H1 (cell line): ENCODE measurements around the gene ARHGAP28. TPM values are rescaled to one million over a fixed set of nuclear protein-coding genes. Genes with fewer than 3 reads are reported as not detected.
A peak's percentile ranks its signal among the peaks of the same experiment; 100 is the strongest.

Experiments used
- CTCF ChIA-PET: fragments of 300-600 bp; sonication (Branson Sonifier 250); formaldehyde crosslinking; loops from one replicate; lab custom pipeline; 2021; ENCODE audit not compliant: partially characterized antibody; lab: Charles Lee
- POLR2A ChIA-PET: fragments of 300-600 bp; sonication (Branson Sonifier 250); formaldehyde crosslinking; loops from one replicate; lab custom pipeline; 2021; ENCODE audit warnings: inconsistent platforms; ENCODE audit not compliant: partially characterized antibody; lab: Charles Lee
- DNase-seq, 2 experiments: peaks; one replicate each; pipeline versions ENCODE4 v3.0.0 to v3.0.0-alpha.2; 2010 to 2022; ENCODE audit warnings: low spot score in 2 of 2, low read depth in 1 of 2, mixed read lengths in 1 of 2
- FAIRE-seq: peaks from 2 replicates; lab custom pipeline; 2011; peaks lifted over from hg19 to GRCh38; lab: Jason Lieb, UNC
- H2AFZ ChIP-seq: 2 replicates; pipeline ENCODE4 v1.8.1; 2012; ENCODE audit warnings: low read length, inconsistent platforms
- H2AK5ac ChIP-seq: 2 replicates; pipeline ENCODE4 v1.6.1; 2013; ENCODE audit warnings: low read depth, low read length
- H2BK120ac ChIP-seq: replicated peaks from 2 replicates; pipeline ENCODE3; 2013; ENCODE audit warnings: low read depth, low read length, inconsistent platforms
- H2BK12ac ChIP-seq: 2 replicates; pipeline ENCODE4 v1.6.1; 2013; ENCODE audit warnings: low read depth, low read length
- H2BK15ac ChIP-seq: 2 replicates; pipeline ENCODE4 v1.6.1; 2013; ENCODE audit warnings: low read length
- H2BK20ac ChIP-seq: 2 replicates; pipeline ENCODE4 v1.6.1; 2013; ENCODE audit warnings: low read length
- H2BK5ac ChIP-seq: 2 replicates; pipeline ENCODE4 v1.6.1; 2013; ENCODE audit warnings: low read depth, low read length
- H3K14ac ChIP-seq: 2 replicates; pipeline ENCODE4 v1.6.1; 2013; ENCODE audit warnings: inconsistent platforms; ENCODE audit not compliant: insufficient read length
- H3K18ac ChIP-seq: 2 replicates; pipeline ENCODE4 v1.6.1; 2013; ENCODE audit warnings: low read length; ENCODE audit errors: extremely low read depth
- H3K23ac ChIP-seq: 2 replicates; pipeline ENCODE4 v1.6.1; 2013; ENCODE audit warnings: inconsistent platforms; ENCODE audit not compliant: insufficient read length
- H3K23me2 ChIP-seq: 2 replicates; pipeline ENCODE4 v1.6.1; 2013; ENCODE audit warnings: low read depth, low read length
- H3K27ac ChIP-seq: 2 replicates; pipeline ENCODE4 v1.6.1; 2011; ENCODE audit warnings: low read depth, low read length, inconsistent platforms
- H3K27me3 ChIP-seq, 4 experiments: replicated peaks in 1 of 4; 1 replicate in 1 of 4; 2 replicates in 3 of 4; pipeline versions ENCODE4 v1.6.1 to v1.8.1; 2011 to 2013; ENCODE audit warnings: low read length in 3 of 4, mild to moderate bottlenecking in 3 of 4, inconsistent platforms in 2 of 4, mixed read lengths in 2 of 4, moderate library complexity in 1 of 4; ENCODE audit not compliant: control insufficient read depth in 3 of 4, insufficient read depth in 3 of 4; ENCODE audit errors: extremely low read depth in 1 of 4
- H3K36me3 ChIP-seq, 4 experiments: 2 replicates each; pipeline versions ENCODE4 v1.6.1 to v1.8.1; 2011 to 2013; ENCODE audit warnings: mild to moderate bottlenecking in 4 of 4, low read length in 3 of 4, moderate library complexity in 2 of 4, control low read depth in 1 of 4, inconsistent platforms in 1 of 4; ENCODE audit not compliant: insufficient read depth in 4 of 4, control insufficient read depth in 2 of 4
- H3K4ac ChIP-seq: replicated peaks from 2 replicates; pipeline ENCODE3; 2013; ENCODE audit warnings: low read length, low read depth, mixed read lengths, inconsistent platforms; ENCODE audit not compliant: insufficient read length
- H3K4me1 ChIP-seq, 4 experiments: replicated peaks in 1 of 4; 1 replicate in 1 of 4; 2 replicates in 3 of 4; pipeline versions ENCODE4 v1.6.1 to v1.8.1; 2011 to 2013; ENCODE audit warnings: low read length in 3 of 4, inconsistent platforms in 2 of 4, mixed read lengths in 1 of 4; ENCODE audit not compliant: insufficient read depth in 4 of 4, control insufficient read depth in 3 of 4
- H3K4me2 ChIP-seq, 2 experiments: 2 replicates each; pipeline versions ENCODE4 v1.6.1 to v1.8.1; 2011 to 2013; ENCODE audit warnings: low read depth in 2 of 2, low read length in 2 of 2, control low read depth in 1 of 2, inconsistent platforms in 1 of 2, mild to moderate bottlenecking in 1 of 2; ENCODE audit not compliant: insufficient read depth in 1 of 2
- H3K4me3 ChIP-seq, 4 experiments: fragments of 200-600, 300-600 bp in 1 of 4; sonication (generic), shearing (Covaris generic), sonication (Bioruptor Twin) in 1 of 4; 2 replicates each; pipeline versions ENCODE4 v1.5.1 to v1.8.1; 2011 to 2016; ENCODE audit warnings: low read length in 4 of 4, low read depth in 3 of 4, control low read depth in 2 of 4, inconsistent platforms in 2 of 4, mild to moderate bottlenecking in 2 of 4, mixed read lengths in 1 of 4, moderate library complexity in 1 of 4; ENCODE audit not compliant: insufficient read depth in 2 of 4; ENCODE audit errors: extremely low read depth in 1 of 4
- H3K56ac ChIP-seq: replicated peaks from 2 replicates; pipeline ENCODE3; 2013; ENCODE audit warnings: low read depth, mild to moderate bottlenecking, mixed read lengths, low read length, inconsistent platforms; ENCODE audit not compliant: insufficient read length
- H3K79me1 ChIP-seq: 2 replicates; pipeline ENCODE4 v1.6.1; 2013; ENCODE audit warnings: low read depth, low read length, control low read depth
- H3K79me2 ChIP-seq, 2 experiments: 2 replicates each; pipeline versions ENCODE4 v1.6.1 to v1.8.1; 2012 to 2013; ENCODE audit warnings: low read length in 2 of 2, mild to moderate bottlenecking in 2 of 2, inconsistent platforms in 1 of 2; ENCODE audit not compliant: insufficient read depth in 2 of 2, control insufficient read depth in 1 of 2
- H3K9ac ChIP-seq, 4 experiments: replicated peaks in 1 of 4; 1 replicate in 1 of 4; 2 replicates in 3 of 4; pipeline versions ENCODE4 v1.6.1 to v1.8.1; 2011 to 2013; ENCODE audit warnings: low read depth in 3 of 4, low read length in 3 of 4, control low read depth in 2 of 4, mild to moderate bottlenecking in 2 of 4, moderate library complexity in 2 of 4, inconsistent platforms in 1 of 4; ENCODE audit errors: extremely low read depth in 1 of 4
- H3K9me3 ChIP-seq, 2 experiments: 2 replicates each; pipeline versions ENCODE4 v1.6.1 to v1.8.1; 2012 to 2013; ENCODE audit warnings: mild to moderate bottlenecking in 2 of 2, moderate library complexity in 2 of 2, control low read depth in 1 of 2, inconsistent platforms in 1 of 2, low read depth in 1 of 2, low read length in 1 of 2, mixed read lengths in 1 of 2; ENCODE audit not compliant: insufficient read depth in 2 of 2
- H4K20me1 ChIP-seq, 2 experiments: replicated peaks in 1 of 2; 2 replicates each; pipeline versions ENCODE3 to v1.8.1; 2011 to 2013; ENCODE audit warnings: inconsistent platforms in 2 of 2, low read length in 2 of 2, mild to moderate bottlenecking in 1 of 2; ENCODE audit not compliant: insufficient read depth in 2 of 2, control insufficient read depth in 1 of 2
- H4K5ac ChIP-seq: 2 replicates; pipeline ENCODE4 v1.6.1; 2013; ENCODE audit warnings: low read length, low read depth, mixed read lengths, inconsistent platforms; ENCODE audit not compliant: insufficient read length
- H4K8ac ChIP-seq: 2 replicates; pipeline ENCODE4 v1.8.0; 2013; ENCODE audit warnings: mild to moderate bottlenecking, moderate library complexity, low read length, inconsistent platforms; ENCODE audit not compliant: insufficient read depth; ENCODE audit errors: extremely low read depth
- H4K91ac ChIP-seq: replicated peaks from 2 replicates; pipeline ENCODE3; 2013; ENCODE audit warnings: low read length, mixed read lengths, inconsistent platforms; ENCODE audit not compliant: insufficient read length
- BACH1 ChIP-seq: IDR thresholded peaks from 2 replicates; pipeline ENCODE4 v1.6.1; 2012; ENCODE audit warnings: low read length, improper control_type of control experiment
- CBX8 ChIP-seq: fragments of 300-800, 300-1000 bp; sonication (generic); IDR thresholded peaks from 2 replicates; pipeline ENCODE4 v1.7.1; 2016; ENCODE audit warnings: low read depth, low read length, borderline replicate concordance
- CHD1 ChIP-seq: IDR thresholded peaks from 2 replicates; pipeline ENCODE4 v1.6.1; 2012; ENCODE audit warnings: low read depth, low read length, improper control_type of control experiment
- CTCF ChIP-seq, 3 experiments: IDR thresholded peaks; 1 replicate in 2 of 3; 2 replicates in 1 of 3; pipeline versions ENCODE4 v1.5.1 to v1.6.1; 2011; ENCODE audit warnings: low read length in 3 of 3, mild to moderate bottlenecking in 3 of 3, inconsistent platforms in 2 of 3, low read depth in 1 of 3, moderate library complexity in 1 of 3; ENCODE audit not compliant: insufficient read depth in 1 of 3; ENCODE audit errors: control extremely low read depth in 1 of 3
- EGR1 ChIP-seq: IDR thresholded peaks from 2 replicates; pipeline ENCODE4 v1.6.1; 2011; ENCODE audit warnings: low read depth, low read length, borderline replicate concordance
- EZH2 ChIP-seq: fragments of 200-600 bp; sonication (generic); IDR thresholded peaks from 2 replicates; pipeline ENCODE4 v1.7.1; 2012; ENCODE audit warnings: low read depth, mild to moderate bottlenecking, moderate library complexity, low read length, inconsistent platforms; ENCODE audit not compliant: severe bottlenecking
- GABPA ChIP-seq: IDR thresholded peaks from 2 replicates; pipeline ENCODE4 v1.6.1; 2011; ENCODE audit warnings: mild to moderate bottlenecking, low read length, moderate library complexity, borderline replicate concordance; ENCODE audit not compliant: insufficient read depth
- SIX5 ChIP-seq: IDR thresholded peaks from 2 replicates; pipeline ENCODE4 v1.6.1; 2011; ENCODE audit warnings: mild to moderate bottlenecking, low read depth, low read length
- SP4 ChIP-seq: IDR thresholded peaks from 2 replicates; pipeline ENCODE4 v1.6.1; 2012; ENCODE audit warnings: low read length, inconsistent platforms
- SUZ12 ChIP-seq: fragments of 200-600 bp; sonication (generic); IDR thresholded peaks from 2 replicates; pipeline ENCODE4 v1.6.1; 2012; ENCODE audit warnings: mild to moderate bottlenecking, inconsistent platforms, low read length, moderate library complexity, mixed read lengths
- TAF1 ChIP-seq: IDR thresholded peaks from 2 replicates; pipeline ENCODE4 v1.6.1; 2011; ENCODE audit warnings: mild to moderate bottlenecking, low read depth, low read length
- TEAD4 ChIP-seq: IDR thresholded peaks from 2 replicates; pipeline ENCODE4 v1.6.1; 2012; ENCODE audit warnings: low read depth, low read length, inconsistent platforms, mixed read lengths
- WGBS, 2 experiments: shearing (Covaris generic) in 1 of 2; methylation state at CpG; one replicate each; pipeline versions ENCODE4 v1.1.6 to v1.1.7; 2013 to 2015; ENCODE audit warnings: low lambda C conversion rate in 2 of 2, mixed read lengths in 2 of 2, inconsistent platforms in 1 of 2, low coverage in 1 of 2, missing lambda C conversion rate in 1 of 2; ENCODE audit not compliant: insufficient replicate concordance in 2 of 2, insufficient coverage in 1 of 2, insufficient read length in 1 of 2; ENCODE audit errors: extremely low coverage in 1 of 2, missing lambda C conversion rate in 1 of 2; 5-methylcytosine and 5-hydroxymethylcytosine counted together
- polyA plus RNA-seq, 7 experiments: library from polyadenylated mRNA; depleted of rRNA in 3 of 7; stranded (reverse) in 5 of 7; unstranded in 2 of 7; fragments of >200 nt in 5 of 7; fragments of 200-250 nt in 2 of 7; gene quantifications; 1 replicate in 5 of 7; 2 replicates in 1 of 7; 4 replicates in 1 of 7; pipeline versions ENCODE4 v1.2.1 to v1.2.3, GENCODE V29; 2011 to 2013; ENCODE audit warnings: missing spikeins in 2 of 7, mixed read lengths in 2 of 7
- total RNA-seq: library from RNA; stranded (reverse); fragmentation: NEBNext Ultra II Directional; extraction: Animal tissue kit (Norgen Biotek cat#: 25700); gene quantifications from 2 replicates; pipeline ENCODE4 v1.2.1, GENCODE V29; 2021

ARHGAP28 gene
- total and polyA plus RNA-seq, 2 of the 8 experiments (the other 6 are each of a cell fraction or from before 2014, with no cell fraction given) = 2.9 to 14.4 TPM

- peak overlapping the region; percentile 19; the same call in 1 of the 2 replicates for H3K18ac ChIP-seq
- FAIRE-seq (no peak), DNase-seq (no peak)
- no peak overlapping the region for H4K8ac ChIP-seq
- H2BK20ac ChIP-seq = no peak overlapping the region
- no peak overlapping the region for H3K4me3 ChIP-seq
- H4K20me1 ChIP-seq = no peaks in the 10 kb centered on the region
- no peak overlapping the region for H2BK15ac ChIP-seq
- peak overlapping the region; percentile 22 for H3K4ac ChIP-seq
- ChIA-PET POLR2A (interaction anchor here (0.6 kb wide), 1 partner anchor 20 kb away, joined by 3 read pairs; no protein-coding TSS in a partner anchor), CTCF (interaction anchor here (1.0 kb wide), 1 partner anchor 9 kb away, joined by 3 read pairs; no protein-coding TSS in a partner anchor)
- H2AFZ ChIP-seq = no peak overlapping the region
- H3K4me1 ChIP-seq = peaks cover 2 to 4% (median 3%) of the 10 kb centered on the region in 4 experiments; a peak in 4 of 7 replicates
- H4K5ac ChIP-seq = no peak overlapping the region
- no peak overlapping the region for H3K14ac ChIP-seq
- no peaks in the 10 kb centered on the region for H3K9me3 ChIP-seq
- H3K56ac ChIP-seq = no peak overlapping the region
- 93% methylated on average over 2 of the region's 2 CpGs; no CpG with 5 or more reads in 1 of the 2 experiments for WGBS, 2 experiments
- no peak overlapping the region for H2BK12ac ChIP-seq
- no peak overlapping the region for H3K27ac ChIP-seq
- H2AK5ac ChIP-seq = no peak overlapping the region
- H2BK5ac ChIP-seq = no peak overlapping the region
- no peak overlapping the region for H3K4me2 ChIP-seq
- no peaks in the 10 kb centered on the region for H3K27me3 ChIP-seq
- no peaks in the 10 kb centered on the region for H3K36me3 ChIP-seq
- H2BK120ac ChIP-seq = no peak overlapping the region
- H3K23ac ChIP-seq = no peak overlapping the region
- H4K91ac ChIP-seq = no peak overlapping the region
- no peak overlapping the region for H3K9ac ChIP-seq
- no peaks in the 10 kb centered on the region for H3K79me2 ChIP-seq
- H3K79me1 ChIP-seq = no peaks in the 10 kb centered on the region
- H3K23me2 ChIP-seq = no peaks in the 10 kb centered on the region
- TF ChIP-seq BACH1 (no peak), SP4 (no peak), TEAD4 (no peak), CHD1 (no peak), EZH2 (no peak), TAF1 (no peak), CTCF (IDR thresholded peaks at IDR 0.05; ENCODE audit: control extremely low read depth in 1 of 3, insufficient read depth in 1 of 3, low read depth in 1 of 3, low read length in 3 of 3) (no peak), CBX8 (no peak), SIX5 (no peak), SUZ12 (no peak), EGR1 (no peak), GABPA (no peak)
These were observed 44.3 kb downstream of the ARHGAP28 start for GRCh38 chr18:6773777-6774176.
